ENCODE data around the gene SPINK8. TPM values are rescaled to one million over a fixed set of nuclear protein-coding genes. Genes with fewer than 3 reads are reported as not detected.

Gene SPINK8
- total and polyA plus RNA-seq, 2 donors (not counting 1 experiment from before 2014, with no cell fraction given): not detected

DNA sequence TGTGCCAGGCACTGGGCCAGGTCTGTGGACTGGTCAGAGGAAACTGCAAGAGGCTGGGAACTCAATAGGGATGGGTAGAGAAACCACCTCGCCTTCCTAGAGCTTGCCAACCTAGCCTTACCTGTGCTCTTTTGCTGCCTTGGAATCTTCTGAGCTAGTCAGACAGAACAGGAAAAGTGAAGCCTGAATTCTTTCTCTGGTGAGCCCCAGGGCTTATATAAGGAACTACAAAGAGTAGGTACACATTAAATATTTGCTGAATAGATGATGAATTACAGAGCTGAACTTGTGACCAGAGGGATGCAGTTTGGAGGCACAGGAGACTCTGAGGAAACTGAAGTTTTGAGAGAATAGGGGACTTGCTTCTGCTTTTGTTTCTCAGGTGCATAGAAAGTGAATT lies 23.0 kb upstream of the SPINK8 start:
- Histone ChIP-seq H3K4me2 (ENCODE audit: extremely low read depth, insufficient read depth, low read length) (no peak overlapping the region), H3K27ac (ENCODE audit: insufficient read depth, low read length) (no peak overlapping the region), H3K4me1 (ENCODE audit: control insufficient read depth, extremely low read depth, insufficient read depth, low read length) (no peaks in the 10 kb centered on the region), H3K4me3 (replicated peaks in 1 of 4; ENCODE audit: control extremely low read depth in 1 of 4, insufficient read depth in 1 of 4, low read depth in 3 of 4, low read length in 4 of 4) (no peak overlapping the region), H4K20me1 (ENCODE audit: control insufficient read depth, extremely low read depth, insufficient read depth, low read length) (no peaks in the 10 kb centered on the region), H2AFZ (ENCODE audit: low read length) (no peak overlapping the region), H3K9ac (ENCODE audit: insufficient read depth, low read length) (no peak overlapping the region), H3K9me3 (ENCODE audit: control insufficient read depth, insufficient read depth, low read depth, low read length) (no peaks in the 10 kb centered on the region), H3K36me3 (ENCODE audit: control insufficient read depth, insufficient read depth, low read length) (no peaks in the 10 kb centered on the region), H3K27me3 (ENCODE audit: control insufficient read depth, insufficient read depth, low read length) (no peaks in the 10 kb centered on the region), H3K79me2 (ENCODE audit: control insufficient read depth, insufficient read depth, low read length) (no peaks in the 10 kb centered on the region)
- DNase-seq (ENCODE audit: low read depth in 2 of 2): no peak
- TF ChIP-seq EZH2 (IDR thresholded peaks at IDR 0.05; ENCODE audit: low read length, missing control alignments): no peak
- TF ChIP-seq, protein P1, sequence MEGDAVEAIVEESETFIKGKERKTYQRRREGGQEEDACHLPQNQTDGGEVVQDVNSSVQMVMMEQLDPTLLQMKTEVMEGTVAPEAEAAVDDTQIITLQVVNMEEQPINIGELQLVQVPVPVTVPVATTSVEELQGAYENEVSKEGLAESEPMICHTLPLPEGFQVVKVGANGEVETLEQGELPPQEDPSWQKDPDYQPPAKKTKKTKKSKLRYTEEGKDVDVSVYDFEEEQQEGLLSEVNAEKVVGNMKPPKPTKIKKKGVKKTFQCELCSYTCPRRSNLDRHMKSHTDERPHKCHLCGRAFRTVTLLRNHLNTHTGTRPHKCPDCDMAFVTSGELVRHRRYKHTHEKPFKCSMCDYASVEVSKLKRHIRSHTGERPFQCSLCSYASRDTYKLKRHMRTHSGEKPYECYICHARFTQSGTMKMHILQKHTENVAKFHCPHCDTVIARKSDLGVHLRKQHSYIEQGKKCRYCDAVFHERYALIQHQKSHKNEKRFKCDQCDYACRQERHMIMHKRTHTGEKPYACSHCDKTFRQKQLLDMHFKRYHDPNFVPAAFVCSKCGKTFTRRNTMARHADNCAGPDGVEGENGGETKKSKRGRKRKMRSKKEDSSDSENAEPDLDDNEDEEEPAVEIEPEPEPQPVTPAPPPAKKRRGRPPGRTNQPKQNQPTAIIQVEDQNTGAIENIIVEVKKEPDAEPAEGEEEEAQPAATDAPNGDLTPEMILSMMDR (conservative IDR thresholded peaks at IDR 0.05 in 1 of 2, IDR thresholded peaks at IDR 0.05 in 1 of 2; ENCODE audit: low read depth in 1 of 2, low read length in 2 of 2): no peak

GRCh38 chr3:48353987-48354386 lies 20.5 kb upstream of the SPINK8 start:
- no peaks in the 10 kb centered on the region for H3K4me1 ChIP-seq (ENCODE audit: control insufficient read depth, extremely low read depth, insufficient read depth, low read length)
- no peaks in the 10 kb centered on the region for H3K79me2 ChIP-seq (ENCODE audit: control insufficient read depth, insufficient read depth, low read length)
- H3K4me2 ChIP-seq (ENCODE audit: extremely low read depth, insufficient read depth, low read length): no peak overlapping the region
- no peak overlapping the region for H2AFZ ChIP-seq (ENCODE audit: low read length)
- no peaks in the 10 kb centered on the region for H3K36me3 ChIP-seq (ENCODE audit: control insufficient read depth, insufficient read depth, low read length)
- no peak overlapping the region for H3K9ac ChIP-seq (ENCODE audit: insufficient read depth, low read length)
- H3K27me3 ChIP-seq (ENCODE audit: control insufficient read depth, insufficient read depth, low read length): peaks cover 3% of the 10 kb centered on the region
- H3K4me3 ChIP-seq (replicated peaks in 1 of 4; ENCODE audit: control extremely low read depth in 1 of 4, insufficient read depth in 1 of 4, low read depth in 3 of 4, low read length in 4 of 4): no peak overlapping the region
- H4K20me1 ChIP-seq (ENCODE audit: control insufficient read depth, extremely low read depth, insufficient read depth, low read length): no peaks in the 10 kb centered on the region
- no peak for TF ChIP-seq EZH2 (IDR thresholded peaks at IDR 0.05; ENCODE audit: low read length, missing control alignments)
- TF ChIP-seq, protein P1 (conservative IDR thresholded peaks at IDR 0.05 in 1 of 2, IDR thresholded peaks at IDR 0.05 in 1 of 2; ENCODE audit: low read depth in 1 of 2, low read length in 2 of 2): no peak
- no peak for DNase-seq (ENCODE audit: low read depth in 2 of 2)
- no peak overlapping the region for H3K27ac ChIP-seq (ENCODE audit: insufficient read depth, low read length)
- no peaks in the 10 kb centered on the region for H3K9me3 ChIP-seq (ENCODE audit: control insufficient read depth, insufficient read depth, low read depth, low read length)

- Histone ChIP-seq H2AFZ (ENCODE audit: low read length) (no peak overlapping the region), H3K27me3 (ENCODE audit: control insufficient read depth, insufficient read depth, low read length) (peaks cover 6% of the 10 kb centered on the region), H3K4me2 (ENCODE audit: extremely low read depth, insufficient read depth, low read length) (no peak overlapping the region), H4K20me1 (ENCODE audit: control insufficient read depth, extremely low read depth, insufficient read depth, low read length) (no peaks in the 10 kb centered on the region), H3K4me3 (replicated peaks in 1 of 4; ENCODE audit: control extremely low read depth in 1 of 4, insufficient read depth in 1 of 4, low read depth in 3 of 4, low read length in 4 of 4) (no peak overlapping the region), H3K36me3 (ENCODE audit: control insufficient read depth, insufficient read depth, low read length) (no peaks in the 10 kb centered on the region), H3K79me2 (ENCODE audit: control insufficient read depth, insufficient read depth, low read length) (no peaks in the 10 kb centered on the region), H3K27ac (ENCODE audit: insufficient read depth, low read length) (no peak overlapping the region), H3K9me3 (ENCODE audit: control insufficient read depth, insufficient read depth, low read depth, low read length) (no peaks in the 10 kb centered on the region), H3K4me1 (ENCODE audit: control insufficient read depth, extremely low read depth, insufficient read depth, low read length) (no peaks in the 10 kb centered on the region), H3K9ac (ENCODE audit: insufficient read depth, low read length) (no peak overlapping the region)
- DNase-seq (ENCODE audit: low read depth in 2 of 2): no peak
- TF ChIP-seq, protein P1 (conservative IDR thresholded peaks at IDR 0.05 in 1 of 2, IDR thresholded peaks at IDR 0.05 in 1 of 2; ENCODE audit: low read depth in 1 of 2, low read length in 2 of 2): no peak
- no peak for TF ChIP-seq EZH2 (IDR thresholded peaks at IDR 0.05; ENCODE audit: low read length, missing control alignments)
Measured at GRCh38 chr3:48352546-48352945, 19.1 kb upstream of the SPINK8 start.
